ENCODE data around the gene HDGFL2. TPM values are rescaled to one million over a fixed set of nuclear protein-coding genes. Genes with fewer than 3 reads are reported as not detected.

Gene HDGFL2
- total RNA-seq, 1 donor from 2014 or later: 79.8 TPM

DNA sequence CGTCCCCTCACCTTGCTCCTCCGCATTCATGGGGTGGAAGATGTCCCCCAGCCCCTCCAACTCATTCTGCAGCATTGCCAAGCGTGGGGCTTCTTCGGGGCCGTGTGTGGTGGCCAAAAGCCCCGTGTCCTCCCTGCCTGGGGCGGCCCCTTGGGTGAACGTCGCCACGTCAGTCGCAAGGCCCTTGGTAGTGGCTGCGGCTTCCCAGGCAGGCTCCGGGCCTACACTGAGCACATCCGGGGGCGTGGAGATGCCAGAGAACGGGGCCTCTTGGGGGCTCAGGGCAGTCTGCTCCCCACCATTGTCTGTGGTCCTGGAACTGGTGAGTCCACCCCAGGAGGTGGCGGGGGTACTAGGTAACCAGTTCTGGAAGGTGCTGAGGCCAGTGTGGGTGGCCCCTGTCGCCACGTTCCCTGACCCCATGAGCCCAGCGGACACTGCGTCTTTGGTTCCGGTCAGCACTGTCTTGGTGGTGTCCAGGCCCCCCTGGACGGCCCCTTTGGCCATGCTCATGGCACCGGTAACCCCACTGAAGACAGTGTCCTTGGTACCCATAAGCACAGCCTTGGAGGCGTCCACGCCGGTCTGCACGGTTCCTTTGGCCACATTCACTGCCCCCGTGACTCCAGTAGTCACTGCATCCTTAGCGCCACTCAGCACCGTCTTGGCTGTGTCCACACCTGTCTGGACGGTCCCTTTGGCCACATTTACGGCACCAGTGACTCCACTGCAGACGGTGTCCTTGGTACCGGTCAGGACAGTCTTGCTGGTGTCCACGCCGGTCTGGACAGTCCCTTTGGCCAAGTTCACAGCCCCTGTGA is 38.5 kb downstream of the HDGFL2 start:
- no peak for FAIRE-seq
- no peak overlapping the region for H2AFZ ChIP-seq (ENCODE audit: low read depth, low read length)
- no peaks in the 10 kb centered on the region for H4K20me1 ChIP-seq (ENCODE audit: insufficient read depth, low read length)
- TF ChIP-seq, protein P1, sequence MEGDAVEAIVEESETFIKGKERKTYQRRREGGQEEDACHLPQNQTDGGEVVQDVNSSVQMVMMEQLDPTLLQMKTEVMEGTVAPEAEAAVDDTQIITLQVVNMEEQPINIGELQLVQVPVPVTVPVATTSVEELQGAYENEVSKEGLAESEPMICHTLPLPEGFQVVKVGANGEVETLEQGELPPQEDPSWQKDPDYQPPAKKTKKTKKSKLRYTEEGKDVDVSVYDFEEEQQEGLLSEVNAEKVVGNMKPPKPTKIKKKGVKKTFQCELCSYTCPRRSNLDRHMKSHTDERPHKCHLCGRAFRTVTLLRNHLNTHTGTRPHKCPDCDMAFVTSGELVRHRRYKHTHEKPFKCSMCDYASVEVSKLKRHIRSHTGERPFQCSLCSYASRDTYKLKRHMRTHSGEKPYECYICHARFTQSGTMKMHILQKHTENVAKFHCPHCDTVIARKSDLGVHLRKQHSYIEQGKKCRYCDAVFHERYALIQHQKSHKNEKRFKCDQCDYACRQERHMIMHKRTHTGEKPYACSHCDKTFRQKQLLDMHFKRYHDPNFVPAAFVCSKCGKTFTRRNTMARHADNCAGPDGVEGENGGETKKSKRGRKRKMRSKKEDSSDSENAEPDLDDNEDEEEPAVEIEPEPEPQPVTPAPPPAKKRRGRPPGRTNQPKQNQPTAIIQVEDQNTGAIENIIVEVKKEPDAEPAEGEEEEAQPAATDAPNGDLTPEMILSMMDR (IDR thresholded peaks at IDR 0.05; ENCODE audit: insufficient read depth, low read depth, low read length): no peak
- TF ChIP-seq EZH2 (IDR thresholded peaks at IDR 0.05; ENCODE audit: insufficient read depth, low read length): no peak
- no peaks in the 10 kb centered on the region for H3K36me3 ChIP-seq (ENCODE audit: insufficient read depth, low read length)
- H3K27ac ChIP-seq (ENCODE audit: low read depth, low read length): no peak overlapping the region
- no peak for DNase-seq (ENCODE audit: low read depth)
- peaks cover 6% of the 10 kb centered on the region for H3K4me1 Mint-ChIP-seq (ENCODE audit: low read depth, unreplicated experiment)
- H3K9ac ChIP-seq (ENCODE audit: low read length): no peak overlapping the region
- H3K4me2 ChIP-seq (ENCODE audit: low read length): no peak overlapping the region
- peaks cover 5% of the 10 kb centered on the region for H3K36me3 Mint-ChIP-seq (ENCODE audit: low read depth, unreplicated experiment)
- H3K79me2 ChIP-seq (ENCODE audit: insufficient read depth, low read length): no peaks in the 10 kb centered on the region
- H3K4me1 ChIP-seq (ENCODE audit: insufficient read depth, low read length): peaks cover 15% of the 10 kb centered on the region
- H3K27me3 Mint-ChIP-seq (ENCODE audit: low read depth, unreplicated experiment): peaks cover 13% of the 10 kb centered on the region
- no peaks in the 10 kb centered on the region for H3K9me3 Mint-ChIP-seq (ENCODE audit: unreplicated experiment)
- H3K9me3 ChIP-seq (ENCODE audit: insufficient read depth, low read depth, low read length): no peaks in the 10 kb centered on the region
- H3K4me3 Mint-ChIP-seq (ENCODE audit: unreplicated experiment): no peak overlapping the region
- H3K4me3 ChIP-seq (ENCODE audit: insufficient read depth, low read depth, low read length): no peak overlapping the region
- no peaks in the 10 kb centered on the region for H3K27me3 ChIP-seq (ENCODE audit: insufficient read depth, low read length)
- H3K27ac Mint-ChIP-seq (ENCODE audit: unreplicated experiment): no peak overlapping the region

GRCh38 chr19:4511300-4512054 is 39.4 kb downstream of the HDGFL2 start:
- no peak overlapping the region for H3K27ac Mint-ChIP-seq (ENCODE audit: unreplicated experiment)
- no peak for DNase-seq (ENCODE audit: low read depth)
- peaks cover 18% of the 10 kb centered on the region for H3K27me3 Mint-ChIP-seq (ENCODE audit: low read depth, unreplicated experiment)

More at GRCh38 chr19:4511300-4512054, 39.4 kb downstream of the HDGFL2 start:
- Mint-ChIP-seq H3K9me3 (ENCODE audit: unreplicated experiment) (no peaks in the 10 kb centered on the region), H3K36me3 (ENCODE audit: low read depth, unreplicated experiment) (no peaks in the 10 kb centered on the region), H3K4me1 (ENCODE audit: low read depth, unreplicated experiment) (peaks cover 3% of the 10 kb centered on the region), H3K4me3 (ENCODE audit: unreplicated experiment) (no peak overlapping the region)
- H3K4me1 ChIP-seq (ENCODE audit: insufficient read depth, low read length): peaks cover 8% of the 10 kb centered on the region
- H3K4me3 ChIP-seq (ENCODE audit: insufficient read depth, low read depth, low read length): no peak overlapping the region
- no peaks in the 10 kb centered on the region for H3K79me2 ChIP-seq (ENCODE audit: insufficient read depth, low read length)
- H3K27me3 ChIP-seq (ENCODE audit: insufficient read depth, low read length): no peaks in the 10 kb centered on the region
- FAIRE-seq: no peak
- H3K27ac ChIP-seq (ENCODE audit: low read depth, low read length): no peak overlapping the region
- H4K20me1 ChIP-seq (ENCODE audit: insufficient read depth, low read length): no peaks in the 10 kb centered on the region
- H2AFZ ChIP-seq (ENCODE audit: low read depth, low read length): no peak overlapping the region
- H3K36me3 ChIP-seq (ENCODE audit: insufficient read depth, low read length): no peaks in the 10 kb centered on the region
- no peak overlapping the region for H3K4me2 ChIP-seq (ENCODE audit: low read length)
- TF ChIP-seq, protein P1 (IDR thresholded peaks at IDR 0.05; ENCODE audit: insufficient read depth, low read depth, low read length): no peak
- no peak for TF ChIP-seq EZH2 (IDR thresholded peaks at IDR 0.05; ENCODE audit: insufficient read depth, low read length)
- no peaks in the 10 kb centered on the region for H3K9me3 ChIP-seq (ENCODE audit: insufficient read depth, low read depth, low read length)
- no peak overlapping the region for H3K9ac ChIP-seq (ENCODE audit: low read length)
